Suprapubic skin (tissue), 4 donors: ENCODE data around the gene ECE1.

Experiments
- CTCF ChIP-seq, 2 donors: fragments of 200-600 bp in 1 of 2; fragments of 450-650 bp in 1 of 2; sonication (generic) in 1 of 2; IDR thresholded peaks; one replicate each; pipeline ENCODE4 v1.5.1; 2016 to 2019; ENCODE audit warnings: antibody characterized with exemption in 2 of 2, mild to moderate bottlenecking in 1 of 2, moderate library complexity in 1 of 2
- EP300 ChIP-seq: sonication (generic); formaldehyde crosslinking; IDR thresholded peaks from one replicate; pipeline ENCODE4 v1.6.1; 2017; ENCODE audit warnings: antibody characterized with exemption
- POLR2A ChIP-seq, 2 donors: fragments of 450-650 bp; IDR thresholded peaks; one replicate each; pipeline ENCODE4 v1.6.1; 2017; ENCODE audit warnings: antibody characterized with exemption in 2 of 2, mild to moderate bottlenecking in 2 of 2, moderate library complexity in 2 of 2
- POLR2AphosphoS5 ChIP-seq, 3 donors: sonication (generic); formaldehyde crosslinking; IDR thresholded peaks; one replicate each; pipeline ENCODE4 v1.6.1; 2017; ENCODE audit warnings: antibody characterized with exemption in 3 of 3

- no peak for TF ChIP-seq CTCF (IDR thresholded peaks at IDR 0.05)
- TF ChIP-seq POLR2A (IDR thresholded peaks at IDR 0.05), result no peak
- TF ChIP-seq POLR2AphosphoS5 (IDR thresholded peaks at IDR 0.05), result no peak
- TF ChIP-seq EP300, result no peak
These were observed 21.7 kb downstream of the ECE1 start for GRCh38 chr1:21268281-21269239.
